ENCODE results near the gene SLC44A3. TPM values are rescaled to one million over a fixed set of nuclear protein-coding genes. Genes with fewer than 3 reads are reported as not detected.

Gene SLC44A3
- total RNA-seq, 1 experiment from 2014 or later = 1.4 TPM

GRCh38 chr1:94907136-94907535, 87.0 kb downstream of the SLC44A3 start:
- no peak for DNase-seq (ENCODE audit: low read depth)

GRCh38 chr1:94908190-94908589, 88.0 kb downstream of the SLC44A3 start:
- no peak for DNase-seq (ENCODE audit: low read depth)

- DNase-seq (ENCODE audit: low read depth) = no peak
Measured at GRCh38 chr1:94908965-94909364, 88.8 kb downstream of the SLC44A3 start.

- no peak for DNase-seq (ENCODE audit: low read depth)
Measured at GRCh38 chr1:94909486-94909885, 89.3 kb downstream of the SLC44A3 start.

GRCh38 chr1:94912263-94913184, 92.4 kb downstream of the SLC44A3 start:
- peak; percentile 30 for DNase-seq (ENCODE audit: low read depth)

GRCh38 chr1:94917251-94917650, 97.1 kb downstream of the SLC44A3 start:
- peak; percentile 39 for DNase-seq (ENCODE audit: low read depth)

GRCh38 chr1:94919241-94920030, 99.3 kb downstream of the SLC44A3 start:
- DNase-seq (ENCODE audit: low read depth) = no peak

- DNase-seq (ENCODE audit: low read depth) = peak; percentile 30
Measured at GRCh38 chr1:94920061-94920460, 99.9 kb downstream of the SLC44A3 start.

- no peak for DNase-seq (ENCODE audit: low read depth)
Measured at GRCh38 chr1:94921977-94922376, 101.8 kb downstream of the SLC44A3 start.

- DNase-seq (ENCODE audit: low read depth) = peak; percentile 66
Measured at GRCh38 chr1:94922761-94923331, 102.7 kb downstream of the SLC44A3 start.

- peak; percentile 78 for DNase-seq (ENCODE audit: low read depth)
Measured at GRCh38 chr1:94925004-94925403, 104.8 kb downstream of the SLC44A3 start.

GRCh38 chr1:94925561-94926125, 105.5 kb downstream of the SLC44A3 start:
- DNase-seq (ENCODE audit: low read depth) = peak; percentile 96

GRCh38 chr1:94926126-94926914, 106.2 kb downstream of the SLC44A3 start:
- DNase-seq (ENCODE audit: low read depth) = peak; percentile 56

- DNase-seq (ENCODE audit: low read depth) = peak; percentile 95
Measured at GRCh38 chr1:94926915-94927404, 106.8 kb downstream of the SLC44A3 start, which contains the start of gene CNN3. TSS of gene CNN3 (minus strand) at chr1:94927110. CDS start at chr1:94926894, 216 bp downstream.

- peak; percentile 73 for DNase-seq (ENCODE audit: low read depth)
Measured at GRCh38 chr1:94927405-94928175, 107.4 kb downstream of the SLC44A3 start.

GRCh38 chr1:94928293-94928939, 108.3 kb downstream of the SLC44A3 start:
- DNase-seq (ENCODE audit: low read depth) = no peak

GRCh38 chr1:94929351-94930217, 109.4 kb downstream of the SLC44A3 start:
- DNase-seq (ENCODE audit: low read depth) = no peak

GRCh38 chr1:94931254-94931841, 111.2 kb downstream of the SLC44A3 start:
- no peak for DNase-seq (ENCODE audit: low read depth)
